Hindlimb muscle (tissue), 1 donor: Measurements from ENCODE around the gene LRRIQ3. TPM values are rescaled to one million over a fixed set of nuclear protein-coding genes. Genes with fewer than 3 reads are reported as not detected.

Experiments
- DNase-seq: peaks from one replicate; pipeline ENCODE4 v3.0.0-alpha.2; 2013
- polyA plus RNA-seq: library from polyadenylated mRNA; unstranded; fragments of 120-200 nt; gene quantifications from one replicate; pipeline ENCODE4 v1.2.1, GENCODE V29; 2013; ENCODE audit not compliant: insufficient read length

The LRRIQ3 gene
- polyA plus RNA-seq, 1 donor, result 0.89 TPM

GRCh38 chr1:74107394-74107793 is 90.6 kb downstream of the LRRIQ3 start:
- no peak for DNase-seq

GRCh38 chr1:74091371-74091770 is 106.6 kb downstream of the LRRIQ3 start:
- DNase-seq, result no peak

- DNase-seq, result no peak
Measured at GRCh38 chr1:74083128-74083527, 114.8 kb downstream of the LRRIQ3 start.

- no peak for DNase-seq
Measured at GRCh38 chr1:74065081-74065480, 132.9 kb downstream of the LRRIQ3 start.

GRCh38 chr1:74057719-74058118 is 140.3 kb downstream of the LRRIQ3 start:
- no peak for DNase-seq

- DNase-seq, result no peak
Measured at GRCh38 chr1:74053407-74053806, 144.6 kb downstream of the LRRIQ3 start.

- DNase-seq, result no peak
Measured at GRCh38 chr1:74050386-74050785, 147.6 kb downstream of the LRRIQ3 start.

- no peak for DNase-seq
Measured at GRCh38 chr1:74038042-74038441, 159.9 kb downstream of the LRRIQ3 start.

- DNase-seq, result no peak
Measured at GRCh38 chr1:74012583-74012982, 185.4 kb downstream of the LRRIQ3 start.

GRCh38 chr1:74011736-74012135 is 186.2 kb downstream of the LRRIQ3 start:
- no peak for DNase-seq

GRCh38 chr1:74010206-74010605 is 187.8 kb downstream of the LRRIQ3 start:
- no peak for DNase-seq

GRCh38 chr1:74005533-74005932 is 192.4 kb downstream of the LRRIQ3 start:
- DNase-seq, result no peak

- peak; percentile 2 for DNase-seq
Measured at GRCh38 chr1:74003806-74004205, 194.2 kb downstream of the LRRIQ3 start.

GRCh38 chr1:73998348-73998959 is 199.5 kb downstream of the LRRIQ3 start:
- DNase-seq, result peak; percentile 26

- DNase-seq, result no peak
Measured at GRCh38 chr1:73980324-73981040, 217.5 kb downstream of the LRRIQ3 start.

GRCh38 chr1:73979684-73980083 is 218.3 kb downstream of the LRRIQ3 start:
- no peak for DNase-seq

- no peak for DNase-seq
Measured at GRCh38 chr1:73978964-73979363, 219.0 kb downstream of the LRRIQ3 start.

Other genes with a start within 250 kb of the LRRIQ3 start
- gene FPGT, start 66 bp upstream of the LRRIQ3 start, polyA plus RNA-seq, result 12.0 TPM
- 1.6 TPM for gene TNNI3K, start 37.2 kb upstream of the LRRIQ3 start, polyA plus RNA-seq